ENCODE measurements around the gene POLDIP2. TPM values are rescaled to one million over a fixed set of nuclear protein-coding genes. Genes with fewer than 3 reads are reported as not detected.

POLDIP2 gene
- total and polyA plus RNA-seq, 2 of the 13 experiments (the other 11 are each of a cell fraction or from before 2014, with no cell fraction given): 85.9 to 114 TPM

DNA sequence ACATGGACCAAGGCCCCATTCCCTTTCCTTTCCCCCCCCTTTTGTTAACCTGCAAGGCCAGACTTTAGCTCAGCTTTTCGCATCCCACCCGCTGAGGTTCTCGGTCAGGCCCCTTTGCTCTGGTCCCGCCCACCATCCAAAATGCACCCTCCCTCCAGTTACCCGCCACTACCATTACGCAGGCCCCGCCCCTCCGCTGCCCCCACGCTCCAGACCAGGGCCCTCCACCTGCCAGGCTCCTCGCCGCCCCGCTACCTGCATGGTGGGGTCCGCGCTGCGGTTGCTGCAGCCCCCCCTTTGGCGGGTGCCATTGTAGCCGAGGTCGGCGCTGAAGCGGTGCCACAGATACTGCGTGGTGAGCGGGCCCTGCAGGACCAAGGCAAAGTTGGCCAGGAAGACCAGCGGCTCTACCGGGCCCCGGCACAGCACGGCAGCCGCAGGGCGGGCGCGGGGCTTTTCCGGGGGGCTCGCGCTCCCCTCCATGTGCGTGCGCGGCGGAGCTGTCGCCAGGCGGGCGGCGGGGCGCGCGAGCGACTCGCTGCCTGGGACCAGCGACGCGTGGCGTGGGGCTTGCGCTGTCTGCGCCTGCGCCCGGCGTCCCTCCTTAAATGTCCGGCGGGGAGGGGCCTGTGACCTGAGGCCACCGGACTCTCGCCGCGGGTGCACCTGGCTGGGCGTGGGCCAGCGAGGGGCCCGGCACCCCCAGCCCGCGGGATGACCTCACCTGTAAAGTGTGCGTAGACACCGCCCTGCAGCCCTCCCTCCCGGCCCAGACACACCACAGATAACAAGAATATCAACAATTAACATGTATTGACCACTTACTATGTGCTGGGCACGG lies 48.5 kb upstream of the POLDIP2 start, which contains the start of gene SLC46A1 (continued):
- TF ChIP-seq RELA (CRISPR knock-in tag; IDR thresholded peaks at IDR 0.05): no peak
- TF ChIP-seq SMC3 (IDR thresholded peaks at IDR 0.05; ENCODE audit: low read length): no peak
- TF ChIP-seq TFAP4 (IDR thresholded peaks at IDR 0.05; ENCODE audit: borderline replicate concordance, low read depth): no peak
- no peak for TF ChIP-seq BRCA1 (CRISPR knock-in tag; IDR thresholded peaks at IDR 0.05)
- TF ChIP-seq NFYC (CRISPR knock-in tag; IDR thresholded peaks at IDR 0.05): no peak
- no peak for TF ChIP-seq NFATC3 (CRISPR knock-in tag; IDR thresholded peaks at IDR 0.05)
- TF ChIP-seq IRX3 (CRISPR knock-in tag; IDR thresholded peaks at IDR 0.05; ENCODE audit: borderline replicate concordance, low read depth): peak; percentile 90
- TF ChIP-seq GATAD1 (CRISPR knock-in tag; IDR thresholded peaks at IDR 0.05): peak; percentile 54; the same call in 1 of the 2 replicates
- TF ChIP-seq ZNF572 (CRISPR knock-in tag; IDR thresholded peaks at IDR 0.05): no peak
- no peak for TF ChIP-seq SOX6 (IDR thresholded peaks at IDR 0.05)
- TF ChIP-seq SOX6 (CRISPR knock-in tag; IDR thresholded peaks at IDR 0.05): no peak; the same call in 1 of the 2 replicates
- no peak for TF ChIP-seq CREB1 (IDR thresholded peaks at IDR 0.05)
- TF ChIP-seq CREB1 (CRISPR knock-in tag; IDR thresholded peaks at IDR 0.05): no peak
- TF ChIP-seq NCOA1 (CRISPR knock-in tag; IDR thresholded peaks at IDR 0.05): no peak; the same call in 1 of the 2 replicates
- no peak for TF ChIP-seq MBNL3 (CRISPR knock-in tag; conservative IDR thresholded peaks at IDR 0.05)
- peak; percentile 93 for TF ChIP-seq RBFOX2 (IDR thresholded peaks at IDR 0.05; ENCODE audit: low read depth, low read length)
- TF ChIP-seq, protein P1, sequence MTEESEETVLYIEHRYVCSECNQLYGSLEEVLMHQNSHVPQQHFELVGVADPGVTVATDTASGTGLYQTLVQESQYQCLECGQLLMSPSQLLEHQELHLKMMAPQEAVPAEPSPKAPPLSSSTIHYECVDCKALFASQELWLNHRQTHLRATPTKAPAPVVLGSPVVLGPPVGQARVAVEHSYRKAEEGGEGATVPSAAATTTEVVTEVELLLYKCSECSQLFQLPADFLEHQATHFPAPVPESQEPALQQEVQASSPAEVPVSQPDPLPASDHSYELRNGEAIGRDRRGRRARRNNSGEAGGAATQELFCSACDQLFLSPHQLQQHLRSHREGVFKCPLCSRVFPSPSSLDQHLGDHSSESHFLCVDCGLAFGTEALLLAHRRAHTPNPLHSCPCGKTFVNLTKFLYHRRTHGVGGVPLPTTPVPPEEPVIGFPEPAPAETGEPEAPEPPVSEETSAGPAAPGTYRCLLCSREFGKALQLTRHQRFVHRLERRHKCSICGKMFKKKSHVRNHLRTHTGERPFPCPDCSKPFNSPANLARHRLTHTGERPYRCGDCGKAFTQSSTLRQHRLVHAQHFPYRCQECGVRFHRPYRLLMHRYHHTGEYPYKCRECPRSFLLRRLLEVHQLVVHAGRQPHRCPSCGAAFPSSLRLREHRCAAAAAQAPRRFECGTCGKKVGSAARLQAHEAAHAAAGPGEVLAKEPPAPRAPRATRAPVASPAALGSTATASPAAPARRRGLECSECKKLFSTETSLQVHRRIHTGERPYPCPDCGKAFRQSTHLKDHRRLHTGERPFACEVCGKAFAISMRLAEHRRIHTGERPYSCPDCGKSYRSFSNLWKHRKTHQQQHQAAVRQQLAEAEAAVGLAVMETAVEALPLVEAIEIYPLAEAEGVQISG (CRISPR knock-in tag; IDR thresholded peaks at IDR 0.05): peak; percentile 52; the same call in 1 of the 2 replicates
- TF ChIP-seq ARHGAP35 (CRISPR knock-in tag; IDR thresholded peaks at IDR 0.05; ENCODE audit: borderline replicate concordance): peak; percentile 72; the same call in 1 of the 2 replicates
- TF ChIP-seq TAF1 (CRISPR knock-in tag; IDR thresholded peaks at IDR 0.05): peak; percentile 54
- no peak for TF ChIP-seq MBD4 (IDR thresholded peaks at IDR 0.05; ENCODE audit: borderline replicate concordance, low read length)
- TF ChIP-seq GFI1 (CRISPR knock-in tag; IDR thresholded peaks at IDR 0.05; ENCODE audit: borderline replicate concordance): no peak; the same call in 1 of the 2 replicates
- TF ChIP-seq ZFP41 (CRISPR knock-in tag; IDR thresholded peaks at IDR 0.05; ENCODE audit: borderline replicate concordance): no peak
- no peak for TF ChIP-seq HOXA7 (CRISPR knock-in tag; IDR thresholded peaks at IDR 0.05)
- TF ChIP-seq ZFP36L2 (CRISPR knock-in tag; IDR thresholded peaks at IDR 0.05): no peak
- no peak for TF ChIP-seq RARG (CRISPR knock-in tag; IDR thresholded peaks at IDR 0.05; ENCODE audit: low read depth)
- TF ChIP-seq, protein P2, sequence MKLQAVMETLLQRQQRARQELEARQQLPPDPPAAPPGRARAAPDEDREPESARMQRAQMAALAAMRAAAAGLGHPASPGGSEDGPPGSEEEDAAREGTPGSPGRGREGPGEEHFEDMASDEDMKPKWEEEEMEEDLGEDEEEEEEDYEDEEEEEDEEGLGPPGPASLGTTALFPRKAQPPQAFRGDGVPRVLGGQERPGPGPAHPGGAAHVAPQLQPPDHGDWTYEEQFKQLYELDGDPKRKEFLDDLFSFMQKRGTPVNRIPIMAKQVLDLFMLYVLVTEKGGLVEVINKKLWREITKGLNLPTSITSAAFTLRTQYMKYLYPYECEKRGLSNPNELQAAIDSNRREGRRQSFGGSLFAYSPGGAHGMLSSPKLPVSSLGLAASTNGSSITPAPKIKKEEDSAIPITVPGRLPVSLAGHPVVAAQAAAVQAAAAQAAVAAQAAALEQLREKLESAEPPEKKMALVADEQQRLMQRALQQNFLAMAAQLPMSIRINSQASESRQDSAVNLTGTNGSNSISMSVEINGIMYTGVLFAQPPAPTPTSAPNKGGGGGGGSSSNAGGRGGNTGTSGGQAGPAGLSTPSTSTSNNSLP (IDR thresholded peaks at IDR 0.05; ENCODE audit: low read depth, low read length): no peak
